Breast epithelium (tissue), 3 donors: ENCODE measurements around the gene AKR7A3.

Experiments
- POLR2A ChIP-seq: fragments of 450-650 bp; IDR thresholded peaks from one replicate; pipeline ENCODE4 v1.6.1; 2016; ENCODE audit warnings: antibody characterized with exemption, mild to moderate bottlenecking, moderate library complexity
- POLR2AphosphoS5 ChIP-seq, 3 donors: sonication (generic); formaldehyde crosslinking; IDR thresholded peaks; one replicate each; pipeline ENCODE4 v1.6.1; 2017; ENCODE audit warnings: antibody characterized with exemption in 3 of 3
- TF ChIP-seq, protein P1 (sequence below), 3 donors: fragments of 450-650 bp; IDR thresholded peaks; one replicate each; pipeline ENCODE4 v1.5.1; 2016 to 2017; ENCODE audit warnings: antibody characterized with exemption in 3 of 3, mild to moderate bottlenecking in 3 of 3, moderate library complexity in 3 of 3

DNA sequence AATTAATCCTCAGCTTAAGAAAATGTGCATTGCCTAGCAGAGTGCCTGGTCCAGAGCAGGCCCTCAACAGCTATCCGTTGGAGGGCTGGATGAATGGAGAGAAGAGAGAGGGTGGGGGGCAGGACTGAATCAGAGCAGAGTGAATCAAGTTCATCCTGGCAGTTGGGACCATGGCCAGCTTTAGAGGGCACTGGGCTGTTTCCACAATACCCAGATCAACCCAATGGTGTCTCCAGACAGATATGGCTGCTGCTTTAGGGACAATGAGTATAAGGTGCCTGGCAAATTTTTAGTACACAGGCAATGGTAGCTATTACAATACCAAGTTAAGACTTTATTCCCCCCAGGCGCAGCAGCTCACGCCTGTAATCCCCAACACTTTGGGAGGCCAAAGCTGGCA, 54.3 kb downstream of the AKR7A3 start:
- TF ChIP-seq, protein P1, sequence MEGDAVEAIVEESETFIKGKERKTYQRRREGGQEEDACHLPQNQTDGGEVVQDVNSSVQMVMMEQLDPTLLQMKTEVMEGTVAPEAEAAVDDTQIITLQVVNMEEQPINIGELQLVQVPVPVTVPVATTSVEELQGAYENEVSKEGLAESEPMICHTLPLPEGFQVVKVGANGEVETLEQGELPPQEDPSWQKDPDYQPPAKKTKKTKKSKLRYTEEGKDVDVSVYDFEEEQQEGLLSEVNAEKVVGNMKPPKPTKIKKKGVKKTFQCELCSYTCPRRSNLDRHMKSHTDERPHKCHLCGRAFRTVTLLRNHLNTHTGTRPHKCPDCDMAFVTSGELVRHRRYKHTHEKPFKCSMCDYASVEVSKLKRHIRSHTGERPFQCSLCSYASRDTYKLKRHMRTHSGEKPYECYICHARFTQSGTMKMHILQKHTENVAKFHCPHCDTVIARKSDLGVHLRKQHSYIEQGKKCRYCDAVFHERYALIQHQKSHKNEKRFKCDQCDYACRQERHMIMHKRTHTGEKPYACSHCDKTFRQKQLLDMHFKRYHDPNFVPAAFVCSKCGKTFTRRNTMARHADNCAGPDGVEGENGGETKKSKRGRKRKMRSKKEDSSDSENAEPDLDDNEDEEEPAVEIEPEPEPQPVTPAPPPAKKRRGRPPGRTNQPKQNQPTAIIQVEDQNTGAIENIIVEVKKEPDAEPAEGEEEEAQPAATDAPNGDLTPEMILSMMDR (IDR thresholded peaks at IDR 0.05), result no peak
- TF ChIP-seq POLR2A, result no peak
- no peak for TF ChIP-seq POLR2AphosphoS5 (IDR thresholded peaks at IDR 0.05)
